ENCODE measurements around the gene CYB5R4.
"Not testable (repeated sequence)": the region's sequence is repeated elsewhere in the genome, so short reads cannot be mapped to it uniquely, and the experiment has no call there.

Gene CYB5R4

DNA sequence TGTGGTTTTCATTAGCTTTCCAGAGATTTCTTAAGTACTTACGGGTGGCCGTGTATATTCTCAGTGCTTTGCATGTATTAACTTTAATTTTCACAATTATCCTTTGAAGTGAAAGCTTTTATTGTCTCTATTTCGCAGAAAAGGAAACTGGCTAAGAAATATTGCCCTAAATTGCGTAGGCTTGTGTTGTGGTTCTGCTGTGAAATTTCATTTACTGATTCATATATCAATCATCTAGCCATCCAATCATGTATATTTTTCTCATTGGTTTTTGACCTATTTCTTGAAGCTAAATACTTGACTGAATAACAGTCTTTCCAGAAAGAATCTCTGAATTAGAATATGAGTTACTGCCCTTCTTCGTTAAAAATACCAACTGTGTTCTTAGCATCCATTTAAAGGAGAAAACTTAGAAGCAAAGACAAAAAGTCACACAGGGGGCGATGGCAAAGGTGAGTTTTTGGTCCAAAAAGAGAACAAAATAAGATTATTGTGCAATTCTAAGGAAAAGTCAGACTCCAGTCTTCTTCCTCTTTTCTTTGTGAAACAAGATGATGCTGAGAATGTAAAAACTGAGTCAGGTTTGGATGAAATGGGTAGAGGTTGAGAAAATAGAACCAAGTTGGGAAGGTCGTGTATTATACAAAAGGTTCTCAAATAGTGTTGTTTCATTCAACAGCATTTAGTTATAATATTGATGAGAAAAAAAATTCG, 1.4 kb downstream of the CYB5R4 start:
- no peak for DNase-seq
- intact Hi-C loops (cut with DNase I) = no loop called here

DNA sequence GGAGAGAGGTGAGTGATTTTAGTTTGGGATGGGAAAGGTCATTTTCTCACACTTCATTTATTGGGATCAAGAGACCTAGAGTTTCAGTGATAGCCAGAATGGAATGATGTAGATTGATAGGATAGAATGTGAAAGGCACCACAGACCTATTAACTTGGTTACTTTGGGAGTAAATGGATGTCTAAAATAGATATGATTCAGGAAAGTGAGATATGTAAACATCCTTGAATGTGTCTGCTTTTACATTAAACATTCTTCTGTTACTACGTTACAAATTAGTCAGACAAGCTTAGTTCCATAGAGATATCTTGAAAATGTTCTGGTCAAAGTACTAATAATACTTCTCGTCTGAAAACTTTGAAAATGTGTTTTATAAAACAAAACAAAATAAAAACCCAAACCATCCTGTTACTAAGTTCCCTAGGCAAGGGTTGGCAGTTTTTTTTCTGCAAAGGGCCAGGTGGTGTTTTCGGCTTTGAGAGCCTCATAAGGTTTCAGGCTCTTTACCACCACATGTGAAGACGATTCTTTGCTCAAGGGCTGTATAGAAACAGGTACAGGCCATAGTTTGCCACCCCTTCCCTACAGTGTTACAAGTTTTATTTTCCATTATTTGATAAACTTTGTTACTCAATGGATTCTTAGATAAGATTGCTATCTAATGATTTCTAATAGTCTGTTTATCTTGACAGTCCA, 3.4 kb downstream of the CYB5R4 start:
- intact Hi-C loops (cut with DNase I) = no loop called here

DNA sequence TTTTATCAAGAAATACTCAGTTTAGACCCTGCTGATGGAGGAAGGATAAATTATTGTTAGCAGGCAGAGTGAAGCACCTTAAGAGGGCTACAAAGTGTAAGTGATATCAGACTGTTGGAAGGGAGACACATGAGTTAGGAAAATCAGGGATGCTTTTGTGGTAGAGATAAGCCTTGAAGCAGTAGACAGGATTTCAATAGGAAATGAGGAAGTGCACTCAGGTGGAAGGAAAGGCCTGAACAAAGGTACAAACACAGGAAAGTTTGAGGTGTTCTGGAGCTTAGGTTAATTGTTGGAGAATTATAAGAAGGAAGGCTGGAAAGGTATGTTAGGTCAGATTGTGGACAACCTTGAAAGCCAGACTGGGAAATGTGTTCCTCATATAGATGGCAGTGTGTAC, 7.6 kb downstream of the CYB5R4 start:
- intact Hi-C loops (cut with DNase I) = no loop called here
- no peak for DNase-seq

More for the DNA sequence above, 3.4 kb downstream of the CYB5R4 start:
- DNase-seq = no peak

DNA sequence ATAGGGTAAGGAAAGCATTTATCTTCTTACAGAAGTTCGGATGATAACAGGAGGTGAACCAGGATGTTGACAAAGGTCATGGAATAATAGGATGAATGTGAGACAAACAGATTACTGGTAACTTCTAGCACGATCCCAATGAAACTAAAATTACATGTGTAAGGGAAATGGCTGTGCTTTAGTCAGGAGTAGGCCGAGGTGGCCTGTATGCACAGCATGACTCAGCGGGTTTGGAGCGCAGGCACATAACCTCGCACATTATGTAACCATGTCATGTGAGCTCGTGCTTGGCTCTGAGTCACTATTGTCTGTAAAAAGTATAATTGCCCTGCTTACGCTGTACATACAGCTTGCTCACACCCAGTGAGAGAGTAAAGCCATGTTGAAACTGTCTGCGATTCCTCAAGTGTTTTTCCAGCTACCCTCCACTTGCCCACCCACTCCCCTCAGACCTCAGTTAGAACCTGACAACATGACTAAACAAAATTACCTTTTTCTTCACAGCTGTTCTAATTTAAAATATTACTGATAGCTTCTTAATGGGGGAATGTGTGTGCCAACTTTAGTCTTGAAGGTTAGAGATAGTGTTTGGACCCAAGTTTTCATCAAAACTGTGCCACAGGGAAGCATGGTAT, 8.2 kb downstream of the CYB5R4 start:
- peak in 41 of 42 donors; percentile 24 to 86 (median 68) for DNase-seq
- intact Hi-C loops (cut with DNase I) = no loop called here

DNA sequence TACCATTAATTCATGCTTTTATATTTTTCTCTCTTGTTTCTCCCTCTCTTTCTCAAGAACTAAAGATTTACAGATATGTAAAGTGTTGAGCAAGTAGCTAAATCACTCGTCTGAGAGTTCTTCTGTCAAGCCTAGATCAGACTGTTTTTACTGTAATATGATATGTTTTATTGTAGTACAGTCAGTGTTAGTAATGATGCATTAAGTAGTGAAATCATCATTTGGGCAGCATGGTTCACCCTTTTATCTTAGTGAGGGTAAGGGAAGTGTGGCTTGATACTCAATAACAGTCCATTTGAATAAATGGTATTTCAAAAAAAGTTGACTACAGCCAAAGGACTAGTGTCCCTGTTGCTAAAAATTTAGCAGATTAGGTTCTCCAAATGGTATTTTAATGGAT, 9.2 kb downstream of the CYB5R4 start:
- intact Hi-C loops (cut with DNase I) = no loop called here
- DNase-seq = no peak

DNA sequence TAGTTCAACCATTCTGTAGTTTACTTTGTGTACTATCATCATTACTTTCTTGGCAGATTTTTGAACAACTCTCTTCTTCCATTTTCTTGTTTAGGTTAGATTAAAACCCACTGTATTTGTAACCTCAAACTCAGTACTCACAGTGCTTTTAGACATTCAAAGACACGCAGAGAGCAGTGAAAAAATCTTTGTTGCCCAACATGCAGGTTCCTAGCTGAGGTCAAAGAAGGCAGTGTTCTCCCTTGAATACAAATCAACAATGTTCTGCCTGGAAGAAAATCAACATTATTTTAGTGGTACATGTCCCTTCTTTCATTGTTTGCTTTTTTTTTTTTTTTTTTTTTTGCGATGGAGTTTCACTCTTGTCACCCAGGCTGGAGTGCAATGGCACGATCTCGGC, 11.2 kb downstream of the CYB5R4 start:
- intact Hi-C loops (cut with DNase I) = no loop called here
- peak in 1 of 42 donors; percentile 7 for DNase-seq

DNA sequence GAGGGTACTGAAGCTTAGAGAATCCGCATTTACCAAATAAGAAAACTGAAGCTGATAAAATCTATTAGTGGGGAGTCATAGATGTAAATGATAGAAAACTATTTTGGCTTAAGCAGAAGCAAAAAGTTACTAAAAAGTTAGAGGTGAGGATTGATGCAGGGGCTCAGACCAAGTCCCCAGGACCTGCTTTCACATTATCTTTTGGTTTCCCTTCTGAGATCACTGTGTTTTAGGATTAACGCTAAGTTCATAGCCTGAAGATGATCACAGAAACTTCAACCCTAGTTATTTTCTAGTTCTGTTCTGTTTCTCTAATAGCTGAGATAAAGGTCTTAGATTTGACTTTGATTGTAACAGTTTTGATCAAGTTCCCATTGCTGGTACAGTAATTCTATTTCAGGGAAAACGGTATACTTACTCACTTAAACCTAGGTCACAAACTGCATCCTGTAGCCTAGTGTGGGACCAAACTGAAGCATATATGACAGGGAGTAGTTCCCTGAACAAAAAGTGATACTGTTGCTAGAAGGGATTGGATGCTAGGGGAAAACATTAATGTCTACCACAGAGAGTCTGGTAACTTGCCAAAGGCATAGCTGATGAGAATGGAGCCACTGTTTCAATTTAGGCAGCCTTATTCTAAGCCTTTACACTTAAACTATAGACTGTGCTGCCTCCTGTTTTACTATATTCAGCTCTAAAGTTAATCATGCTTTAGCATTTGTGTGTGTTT, 13.1 kb downstream of the CYB5R4 start:
- intact Hi-C loops (cut with DNase I) = no loop called here
- DNase-seq = peak in 5 of 42 donors; percentile 15 to 49 (median 28)

DNA sequence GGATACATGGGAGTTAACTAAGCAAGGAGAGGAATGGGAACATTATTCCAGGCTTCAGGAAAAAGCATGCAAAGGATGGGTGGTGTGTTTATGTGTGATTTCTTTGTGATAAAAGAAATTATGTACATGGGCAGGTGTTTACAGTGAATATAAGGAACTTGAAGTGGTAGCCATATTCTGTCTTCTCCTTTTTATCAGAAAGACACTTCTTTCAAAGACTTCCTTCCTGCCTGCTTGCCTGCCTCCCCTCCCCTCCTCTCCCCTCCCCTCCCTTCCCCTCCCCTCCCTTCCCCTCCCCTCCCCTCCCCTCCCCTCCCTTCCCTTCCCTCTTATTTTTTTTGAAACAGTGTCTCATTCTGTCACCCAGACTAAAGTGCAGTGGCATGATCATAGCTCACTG, 14.4 kb downstream of the CYB5R4 start:
- intact Hi-C loops (cut with DNase I) = no loop called here

DNA sequence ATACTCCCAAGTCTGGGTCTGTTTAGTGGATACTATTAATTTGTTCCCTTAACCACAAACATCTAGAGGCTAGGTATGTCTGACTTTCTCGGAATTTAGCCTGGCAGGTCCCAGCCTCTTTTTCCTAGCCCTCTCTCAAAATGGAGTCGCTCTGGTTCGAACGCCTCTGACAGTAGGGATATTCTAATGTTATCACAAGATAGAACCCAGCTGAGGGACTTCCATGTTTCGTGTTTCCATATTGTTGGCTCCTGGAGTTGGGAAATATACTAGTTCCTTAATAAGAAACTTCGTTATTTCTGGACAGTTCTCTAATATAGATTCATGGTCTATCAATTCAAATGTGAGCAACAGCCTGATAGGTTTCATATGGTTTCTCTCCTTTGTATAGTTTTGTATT, 16.4 kb downstream of the CYB5R4 start:
- intact Hi-C loops (cut with DNase I) = no loop called here
- no peak for DNase-seq

More for the DNA sequence above, 14.4 kb downstream of the CYB5R4 start:
- no peak for DNase-seq

DNA sequence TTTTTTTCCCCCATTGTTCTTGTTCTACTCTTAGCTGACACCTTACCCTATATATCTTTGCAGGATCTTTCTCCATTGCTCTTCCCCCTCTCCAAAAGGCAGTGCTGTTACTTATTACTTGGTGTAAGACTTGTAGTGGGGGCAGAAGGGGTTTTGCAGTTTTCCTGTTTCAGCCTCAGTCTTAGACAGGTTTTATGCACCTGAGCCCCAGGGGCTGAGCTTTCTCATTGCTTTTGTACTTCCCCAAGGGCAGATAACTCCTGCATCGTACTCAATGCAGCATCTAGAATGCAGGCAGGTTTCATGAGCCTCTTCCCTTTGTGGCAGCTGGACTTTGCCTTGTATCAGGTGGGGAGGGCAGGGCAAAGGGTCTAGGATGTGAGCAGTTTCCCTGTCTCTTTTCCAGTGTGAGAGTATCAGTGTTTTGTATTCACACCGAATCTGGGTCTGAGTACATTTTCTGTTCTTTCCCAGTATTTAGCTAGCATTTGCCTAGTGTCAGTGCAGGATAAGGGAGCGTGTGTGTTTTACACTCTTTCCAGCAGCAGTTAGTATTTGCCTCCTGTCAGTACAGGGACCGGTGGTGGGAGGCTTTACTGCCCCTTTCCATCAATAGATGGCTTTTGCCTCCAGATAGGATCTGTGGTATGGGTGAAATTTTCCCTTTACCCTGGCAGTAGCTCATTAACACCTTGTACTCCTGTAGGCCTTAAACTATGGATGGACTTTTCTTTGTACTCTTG, 19.6 kb downstream of the CYB5R4 start:
- no peak for DNase-seq
- intact Hi-C loops (cut with DNase I) = no loop called here

DNA sequence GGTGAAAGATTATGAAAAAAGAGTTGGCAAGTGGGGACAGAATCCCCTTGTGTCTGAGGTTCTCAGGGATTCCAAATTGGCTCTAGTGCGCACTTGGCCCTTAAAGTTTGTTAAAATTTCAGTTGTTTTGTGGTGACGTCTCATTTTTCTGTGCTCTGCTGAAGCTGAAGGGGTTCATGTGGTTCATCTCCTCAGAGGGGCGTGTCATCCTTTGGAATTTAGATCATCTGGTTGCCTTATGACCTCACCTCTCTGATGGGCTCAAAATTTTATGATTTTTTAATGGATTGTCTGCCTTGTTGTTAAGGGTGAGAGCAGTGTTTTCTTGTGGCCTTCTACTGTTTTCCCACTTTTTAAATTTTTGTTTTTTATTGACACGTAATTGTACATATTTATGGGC, 20.3 kb downstream of the CYB5R4 start:
- intact Hi-C loops (cut with DNase I) = loop anchor here (10.0 kb wide), 1 partner anchor 345 kb away; the partner anchor contains the start of gene CEP162
- no peak for DNase-seq

DNA sequence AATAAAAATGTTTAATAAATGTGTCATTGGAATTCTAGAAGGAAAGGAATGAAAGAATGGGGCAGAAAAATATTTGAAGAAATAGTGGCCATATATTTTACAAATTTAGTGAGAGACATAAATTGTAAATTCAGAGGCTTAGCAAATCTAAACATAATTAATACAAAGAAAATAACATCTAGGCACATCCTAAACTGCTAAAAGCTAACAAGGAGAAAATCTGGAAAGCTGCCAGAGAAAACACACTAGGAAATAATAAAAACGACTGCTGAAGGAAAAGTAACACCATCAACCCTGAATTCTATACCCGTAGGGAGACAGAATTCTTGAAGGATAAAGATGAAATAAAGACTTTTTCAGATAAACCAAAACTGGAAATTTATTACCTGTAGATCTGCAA, 23.8 kb downstream of the CYB5R4 start:
- DNase-seq = no peak
- intact Hi-C loops (cut with DNase I) = loop anchor here (10.0 kb wide), 1 partner anchor 342 kb away; the partner anchor contains the start of gene CEP162

DNA sequence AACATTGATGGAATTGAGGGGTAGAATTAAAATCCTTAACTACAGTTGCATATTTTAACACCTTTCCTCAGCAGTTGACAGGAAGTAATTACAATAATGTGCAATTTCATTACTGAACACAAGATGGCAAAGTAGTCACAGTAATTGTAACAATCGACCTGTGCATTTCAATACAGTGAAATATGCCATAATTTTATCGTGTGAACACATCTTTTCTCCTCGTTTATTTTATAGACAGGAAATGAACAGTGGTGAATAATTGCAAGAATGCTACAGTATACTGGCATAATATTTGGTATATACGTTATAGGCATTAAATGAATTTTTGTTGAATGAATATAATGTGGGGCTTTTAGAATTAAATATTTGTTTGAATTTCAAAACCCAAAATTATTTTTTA, 25.0 kb downstream of the CYB5R4 start:
- intact Hi-C loops (cut with DNase I) = loop anchor here (10.0 kb wide), 1 partner anchor 340 kb away; the partner anchor contains the start of gene CEP162
- DNase-seq = no peak

DNA sequence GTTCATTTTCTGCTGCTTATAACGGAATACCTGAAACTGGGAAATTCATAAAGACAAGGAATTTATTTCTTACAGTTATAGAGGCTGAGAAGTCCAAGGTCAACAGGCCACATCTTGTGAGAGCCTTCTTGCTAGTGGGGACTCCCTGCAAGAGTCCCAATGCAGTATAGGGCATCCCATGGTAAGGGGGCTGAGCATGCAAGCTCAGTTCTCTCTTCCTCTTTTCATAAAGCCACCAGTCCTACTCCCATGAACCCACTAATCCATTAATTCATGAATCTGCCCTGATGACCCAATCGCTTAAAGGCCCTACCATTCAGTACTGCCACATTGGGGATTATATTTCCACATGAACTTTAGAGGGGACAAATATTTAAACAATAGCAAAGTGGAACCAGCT, 26.5 kb downstream of the CYB5R4 start:
- DNase-seq = no peak
- intact Hi-C loops (cut with DNase I) = loop anchor here (10.0 kb wide), 1 partner anchor 339 kb away; the partner anchor contains the start of gene CEP162

DNA sequence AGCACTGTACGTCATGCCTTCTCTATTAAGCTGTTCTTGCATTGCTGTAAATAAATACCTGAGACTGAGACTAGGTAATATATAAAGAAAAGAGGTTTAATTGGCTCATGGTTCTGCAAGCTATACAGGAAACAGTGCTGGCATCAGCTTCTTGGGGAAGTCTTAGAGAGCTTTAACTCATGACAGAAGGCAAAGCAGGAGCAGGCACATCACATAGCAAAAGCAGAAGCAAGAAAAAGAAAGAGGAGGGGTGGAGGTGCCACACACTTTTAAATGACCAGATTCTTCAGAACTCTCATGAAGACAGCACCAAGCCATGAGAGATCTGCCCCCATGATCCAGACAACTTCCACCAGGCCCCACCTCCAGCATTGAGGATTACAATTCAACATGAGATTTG, 30.1 kb downstream of the CYB5R4 start:
- no peak for DNase-seq
- intact Hi-C loops (cut with DNase I) = loop anchor here (10.0 kb wide), 1 partner anchor 335 kb away; the partner anchor contains the start of gene CEP162

DNA sequence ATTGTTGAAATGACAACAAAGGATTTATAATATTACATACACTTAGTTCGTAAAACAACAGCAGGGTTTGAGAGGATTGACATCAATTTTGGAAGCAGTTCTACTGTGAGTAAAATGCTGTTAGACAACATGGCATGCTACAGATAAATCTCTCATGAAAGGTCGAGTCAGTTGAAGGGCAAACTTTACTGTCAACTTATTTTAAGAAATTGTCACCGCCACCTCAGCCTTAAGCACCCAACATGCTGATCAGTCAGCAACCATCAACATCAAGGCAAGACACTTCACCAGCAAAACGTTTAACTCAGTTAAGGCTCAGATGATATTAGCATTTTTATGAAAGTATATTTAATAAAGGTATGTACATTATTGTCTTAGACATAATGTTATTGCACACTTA, 31.0 kb downstream of the CYB5R4 start:
- intact Hi-C loops (cut with DNase I) = no loop called here
- no peak for DNase-seq

DNA sequence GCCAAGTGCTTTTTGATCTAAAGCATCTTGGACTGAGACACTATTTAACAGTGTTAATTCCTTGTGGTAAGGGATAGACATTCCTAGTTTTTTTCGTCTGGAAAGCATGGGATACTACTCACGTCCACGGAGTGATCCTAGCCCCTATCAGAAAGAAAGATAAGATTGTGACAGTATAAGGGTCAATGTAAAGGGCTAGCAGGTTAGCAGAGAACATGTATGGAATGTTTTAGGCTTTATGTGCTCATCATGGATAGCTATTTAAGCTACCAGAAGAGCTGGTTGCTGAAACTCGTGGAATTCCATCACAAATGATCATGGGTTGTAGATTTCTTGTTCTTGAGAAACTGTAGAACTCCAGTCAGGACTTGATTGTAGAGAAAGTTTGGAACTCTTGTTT, 32.1 kb downstream of the CYB5R4 start:
- no peak for DNase-seq
- intact Hi-C loops (cut with DNase I) = no loop called here

DNA sequence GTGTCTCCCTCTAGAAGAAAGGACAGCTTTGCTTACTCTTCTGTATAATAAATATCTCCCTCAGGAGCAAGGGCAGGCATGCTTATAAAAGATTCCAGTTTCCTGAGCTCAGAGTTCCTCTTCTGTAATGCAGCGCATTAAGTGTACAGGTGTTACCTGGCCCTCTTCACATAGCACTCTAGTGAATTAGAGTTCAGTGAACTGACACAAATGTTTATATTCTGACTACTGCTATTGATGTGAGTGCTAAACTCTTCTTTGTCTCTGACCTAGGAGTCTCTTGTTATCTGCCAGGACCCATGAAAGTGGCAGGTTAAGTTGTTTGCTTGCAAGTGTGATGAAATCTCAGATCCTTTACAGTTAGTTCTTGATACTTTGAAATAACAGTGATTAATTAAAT, 33.5 kb downstream of the CYB5R4 start:
- intact Hi-C loops (cut with DNase I) = no loop called here
- DNase-seq = no peak

DNA sequence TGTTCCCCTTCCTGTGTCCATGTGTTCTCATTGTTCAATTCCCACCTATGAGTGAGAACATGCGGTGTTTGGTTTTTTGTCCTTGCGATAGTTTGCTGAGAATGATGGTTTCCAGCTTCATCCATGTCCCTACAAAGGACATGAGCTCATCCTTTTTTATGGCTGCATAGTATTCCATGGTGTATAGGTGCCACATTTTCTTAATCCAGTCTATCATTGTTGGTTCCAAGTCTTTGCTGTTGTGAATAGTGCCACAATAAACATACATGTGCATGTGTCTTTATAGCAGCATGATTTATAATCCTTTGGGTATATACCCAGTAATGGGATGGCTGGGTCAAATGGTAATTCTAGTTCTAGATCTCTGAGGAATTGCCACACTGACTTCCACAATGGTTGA, 37.6 kb downstream of the CYB5R4 start:
- DNase-seq; intact Hi-C loops (cut with DNase I): not testable (repeated sequence)
